H1 (cell line): ENCODE results near the gene SCARF1. TPM values are rescaled to one million over a fixed set of nuclear protein-coding genes. Genes with fewer than 3 reads are reported as not detected.

Experiments
- CTCF ChIA-PET: fragments of 300-600 bp; sonication (Branson Sonifier 250); formaldehyde crosslinking; loops from one replicate; lab custom pipeline; 2021; ENCODE audit not compliant: partially characterized antibody; lab: Charles Lee
- POLR2A ChIA-PET: fragments of 300-600 bp; sonication (Branson Sonifier 250); formaldehyde crosslinking; loops from one replicate; lab custom pipeline; 2021; ENCODE audit warnings: inconsistent platforms; ENCODE audit not compliant: partially characterized antibody; lab: Charles Lee
- DNase-seq, 2 experiments: peaks; one replicate each; pipeline versions ENCODE4 v3.0.0 to v3.0.0-alpha.2; 2010 to 2022; ENCODE audit warnings: low spot score in 2 of 2, low read depth in 1 of 2, mixed read lengths in 1 of 2
- FAIRE-seq: peaks from 2 replicates; lab custom pipeline; 2011; peaks lifted over from hg19 to GRCh38; lab: Jason Lieb, UNC
- H2AFZ ChIP-seq: 2 replicates; pipeline ENCODE4 v1.8.1; 2012; ENCODE audit warnings: low read length, inconsistent platforms
- H2AK5ac ChIP-seq: 2 replicates; pipeline ENCODE4 v1.6.1; 2013; ENCODE audit warnings: low read depth, low read length
- H2BK120ac ChIP-seq: replicated peaks from 2 replicates; pipeline ENCODE3; 2013; ENCODE audit warnings: low read depth, low read length, inconsistent platforms
- H2BK12ac ChIP-seq: 2 replicates; pipeline ENCODE4 v1.6.1; 2013; ENCODE audit warnings: low read depth, low read length
- H2BK15ac ChIP-seq: 2 replicates; pipeline ENCODE4 v1.6.1; 2013; ENCODE audit warnings: low read length
- H2BK20ac ChIP-seq: 2 replicates; pipeline ENCODE4 v1.6.1; 2013; ENCODE audit warnings: low read length
- H2BK5ac ChIP-seq: 2 replicates; pipeline ENCODE4 v1.6.1; 2013; ENCODE audit warnings: low read depth, low read length
- H3K14ac ChIP-seq: 2 replicates; pipeline ENCODE4 v1.6.1; 2013; ENCODE audit warnings: inconsistent platforms; ENCODE audit not compliant: insufficient read length
- H3K18ac ChIP-seq: 2 replicates; pipeline ENCODE4 v1.6.1; 2013; ENCODE audit warnings: low read length; ENCODE audit errors: extremely low read depth
- H3K23ac ChIP-seq: 2 replicates; pipeline ENCODE4 v1.6.1; 2013; ENCODE audit warnings: inconsistent platforms; ENCODE audit not compliant: insufficient read length
- H3K23me2 ChIP-seq: 2 replicates; pipeline ENCODE4 v1.6.1; 2013; ENCODE audit warnings: low read depth, low read length
- H3K27ac ChIP-seq: 2 replicates; pipeline ENCODE4 v1.6.1; 2011; ENCODE audit warnings: low read depth, low read length, inconsistent platforms
- H3K27me3 ChIP-seq, 4 experiments: replicated peaks in 1 of 4; 1 replicate in 1 of 4; 2 replicates in 3 of 4; pipeline versions ENCODE4 v1.6.1 to v1.8.1; 2011 to 2013; ENCODE audit warnings: low read length in 3 of 4, mild to moderate bottlenecking in 3 of 4, inconsistent platforms in 2 of 4, mixed read lengths in 2 of 4, moderate library complexity in 1 of 4; ENCODE audit not compliant: control insufficient read depth in 3 of 4, insufficient read depth in 3 of 4; ENCODE audit errors: extremely low read depth in 1 of 4
- H3K36me3 ChIP-seq, 4 experiments: 2 replicates each; pipeline versions ENCODE4 v1.6.1 to v1.8.1; 2011 to 2013; ENCODE audit warnings: mild to moderate bottlenecking in 4 of 4, low read length in 3 of 4, moderate library complexity in 2 of 4, control low read depth in 1 of 4, inconsistent platforms in 1 of 4; ENCODE audit not compliant: insufficient read depth in 4 of 4, control insufficient read depth in 2 of 4
- H3K4ac ChIP-seq: replicated peaks from 2 replicates; pipeline ENCODE3; 2013; ENCODE audit warnings: low read length, low read depth, mixed read lengths, inconsistent platforms; ENCODE audit not compliant: insufficient read length
- H3K4me1 ChIP-seq, 4 experiments: replicated peaks in 1 of 4; 1 replicate in 1 of 4; 2 replicates in 3 of 4; pipeline versions ENCODE4 v1.6.1 to v1.8.1; 2011 to 2013; ENCODE audit warnings: low read length in 3 of 4, inconsistent platforms in 2 of 4, mixed read lengths in 1 of 4; ENCODE audit not compliant: insufficient read depth in 4 of 4, control insufficient read depth in 3 of 4
- H3K4me2 ChIP-seq, 2 experiments: 2 replicates each; pipeline versions ENCODE4 v1.6.1 to v1.8.1; 2011 to 2013; ENCODE audit warnings: low read depth in 2 of 2, low read length in 2 of 2, control low read depth in 1 of 2, inconsistent platforms in 1 of 2, mild to moderate bottlenecking in 1 of 2; ENCODE audit not compliant: insufficient read depth in 1 of 2
- H3K4me3 ChIP-seq, 4 experiments: fragments of 200-600, 300-600 bp in 1 of 4; sonication (generic), shearing (Covaris generic), sonication (Bioruptor Twin) in 1 of 4; 2 replicates each; pipeline versions ENCODE4 v1.5.1 to v1.8.1; 2011 to 2016; ENCODE audit warnings: low read length in 4 of 4, low read depth in 3 of 4, control low read depth in 2 of 4, inconsistent platforms in 2 of 4, mild to moderate bottlenecking in 2 of 4, mixed read lengths in 1 of 4, moderate library complexity in 1 of 4; ENCODE audit not compliant: insufficient read depth in 2 of 4; ENCODE audit errors: extremely low read depth in 1 of 4
- H3K56ac ChIP-seq: replicated peaks from 2 replicates; pipeline ENCODE3; 2013; ENCODE audit warnings: low read depth, mild to moderate bottlenecking, mixed read lengths, low read length, inconsistent platforms; ENCODE audit not compliant: insufficient read length
- H3K79me1 ChIP-seq: 2 replicates; pipeline ENCODE4 v1.6.1; 2013; ENCODE audit warnings: low read depth, low read length, control low read depth
- H3K79me2 ChIP-seq, 2 experiments: 2 replicates each; pipeline versions ENCODE4 v1.6.1 to v1.8.1; 2012 to 2013; ENCODE audit warnings: low read length in 2 of 2, mild to moderate bottlenecking in 2 of 2, inconsistent platforms in 1 of 2; ENCODE audit not compliant: insufficient read depth in 2 of 2, control insufficient read depth in 1 of 2
- H3K9ac ChIP-seq, 4 experiments: replicated peaks in 1 of 4; 1 replicate in 1 of 4; 2 replicates in 3 of 4; pipeline versions ENCODE4 v1.6.1 to v1.8.1; 2011 to 2013; ENCODE audit warnings: low read depth in 3 of 4, low read length in 3 of 4, control low read depth in 2 of 4, mild to moderate bottlenecking in 2 of 4, moderate library complexity in 2 of 4, inconsistent platforms in 1 of 4; ENCODE audit errors: extremely low read depth in 1 of 4
- H3K9me3 ChIP-seq, 2 experiments: 2 replicates each; pipeline versions ENCODE4 v1.6.1 to v1.8.1; 2012 to 2013; ENCODE audit warnings: mild to moderate bottlenecking in 2 of 2, moderate library complexity in 2 of 2, control low read depth in 1 of 2, inconsistent platforms in 1 of 2, low read depth in 1 of 2, low read length in 1 of 2, mixed read lengths in 1 of 2; ENCODE audit not compliant: insufficient read depth in 2 of 2
- H4K20me1 ChIP-seq, 2 experiments: replicated peaks in 1 of 2; 2 replicates each; pipeline versions ENCODE3 to v1.8.1; 2011 to 2013; ENCODE audit warnings: inconsistent platforms in 2 of 2, low read length in 2 of 2, mild to moderate bottlenecking in 1 of 2; ENCODE audit not compliant: insufficient read depth in 2 of 2, control insufficient read depth in 1 of 2
- H4K5ac ChIP-seq: 2 replicates; pipeline ENCODE4 v1.6.1; 2013; ENCODE audit warnings: low read length, low read depth, mixed read lengths, inconsistent platforms; ENCODE audit not compliant: insufficient read length
- H4K8ac ChIP-seq: 2 replicates; pipeline ENCODE4 v1.8.0; 2013; ENCODE audit warnings: mild to moderate bottlenecking, moderate library complexity, low read length, inconsistent platforms; ENCODE audit not compliant: insufficient read depth; ENCODE audit errors: extremely low read depth
- H4K91ac ChIP-seq: replicated peaks from 2 replicates; pipeline ENCODE3; 2013; ENCODE audit warnings: low read length, mixed read lengths, inconsistent platforms; ENCODE audit not compliant: insufficient read length
- BACH1 ChIP-seq: IDR thresholded peaks from 2 replicates; pipeline ENCODE4 v1.6.1; 2012; ENCODE audit warnings: low read length, improper control_type of control experiment
- CTBP2 ChIP-seq: IDR thresholded peaks from 2 replicates; pipeline ENCODE4 v1.7.0; 2011; ENCODE audit warnings: borderline replicate concordance, mild to moderate bottlenecking, moderate library complexity, mixed read lengths, low read length; ENCODE audit not compliant: insufficient read depth, insufficient read length
- GABPA ChIP-seq: IDR thresholded peaks from 2 replicates; pipeline ENCODE4 v1.6.1; 2011; ENCODE audit warnings: mild to moderate bottlenecking, low read length, moderate library complexity, borderline replicate concordance; ENCODE audit not compliant: insufficient read depth
- NANOG ChIP-seq: IDR thresholded peaks from 2 replicates; pipeline ENCODE4 v1.6.1; 2011; ENCODE audit warnings: low read length, low read depth, mild to moderate bottlenecking, inconsistent platforms; ENCODE audit not compliant: insufficient read depth, poor library complexity, severe bottlenecking
- POLR2AphosphoS5 ChIP-seq: IDR thresholded peaks from 2 replicates; pipeline ENCODE4 v1.6.1; 2011; ENCODE audit warnings: low read depth, low read length
- SIN3A ChIP-seq, 2 experiments: IDR thresholded peaks in 1 of 2; conservative IDR thresholded peaks in 1 of 2; 2 replicates each; pipeline ENCODE4 v1.6.1; 2011 to 2012; ENCODE audit warnings: low read length in 2 of 2, improper control_type of control experiment in 1 of 2, low read depth in 1 of 2, mild to moderate bottlenecking in 1 of 2
- SP1 ChIP-seq: IDR thresholded peaks from 2 replicates; pipeline ENCODE4 v1.6.1; 2011; ENCODE audit warnings: low read depth, low read length
- SP2 ChIP-seq: IDR thresholded peaks from 2 replicates; pipeline ENCODE4 v1.6.1; 2012; ENCODE audit warnings: mild to moderate bottlenecking, low read length, inconsistent platforms
- SP4 ChIP-seq: IDR thresholded peaks from 2 replicates; pipeline ENCODE4 v1.6.1; 2012; ENCODE audit warnings: low read length, inconsistent platforms
- TBP ChIP-seq: IDR thresholded peaks from 2 replicates; pipeline ENCODE4 v1.6.1; 2011; ENCODE audit warnings: low read depth, low read length, improper control_type of control experiment
- TCF12 ChIP-seq: IDR thresholded peaks from 2 replicates; pipeline ENCODE4 v1.6.1; 2011; ENCODE audit warnings: low read depth, mild to moderate bottlenecking, low read length
- YY1 ChIP-seq: IDR thresholded peaks from 2 replicates; pipeline ENCODE4 v1.6.1; 2011; ENCODE audit warnings: low read depth, mild to moderate bottlenecking, low read length
- WGBS, 2 experiments: shearing (Covaris generic) in 1 of 2; methylation state at CpG; one replicate each; pipeline versions ENCODE4 v1.1.6 to v1.1.7; 2013 to 2015; ENCODE audit warnings: low lambda C conversion rate in 2 of 2, mixed read lengths in 2 of 2, inconsistent platforms in 1 of 2, low coverage in 1 of 2, missing lambda C conversion rate in 1 of 2; ENCODE audit not compliant: insufficient replicate concordance in 2 of 2, insufficient coverage in 1 of 2, insufficient read length in 1 of 2; ENCODE audit errors: extremely low coverage in 1 of 2, missing lambda C conversion rate in 1 of 2; 5-methylcytosine and 5-hydroxymethylcytosine counted together
- polyA plus RNA-seq, 7 experiments: library from polyadenylated mRNA; depleted of rRNA in 3 of 7; stranded (reverse) in 5 of 7; unstranded in 2 of 7; fragments of >200 nt in 5 of 7; fragments of 200-250 nt in 2 of 7; gene quantifications; 1 replicate in 5 of 7; 2 replicates in 1 of 7; 4 replicates in 1 of 7; pipeline versions ENCODE4 v1.2.1 to v1.2.3, GENCODE V29; 2011 to 2013; ENCODE audit warnings: missing spikeins in 2 of 7, mixed read lengths in 2 of 7
- total RNA-seq: library from RNA; stranded (reverse); fragmentation: NEBNext Ultra II Directional; extraction: Animal tissue kit (Norgen Biotek cat#: 25700); gene quantifications from 2 replicates; pipeline ENCODE4 v1.2.1, GENCODE V29; 2021
- TF ChIP-seq, protein P1 (sequence below): IDR thresholded peaks from 2 replicates; pipeline ENCODE4 v1.6.1; 2011; ENCODE audit warnings: low read length, improper control_type of control experiment

SCARF1 gene
- total and polyA plus RNA-seq, 2 of the 8 experiments (the other 6 are each of a cell fraction or from before 2014, with no cell fraction given): 1.1 to 1.6 TPM

DNA sequence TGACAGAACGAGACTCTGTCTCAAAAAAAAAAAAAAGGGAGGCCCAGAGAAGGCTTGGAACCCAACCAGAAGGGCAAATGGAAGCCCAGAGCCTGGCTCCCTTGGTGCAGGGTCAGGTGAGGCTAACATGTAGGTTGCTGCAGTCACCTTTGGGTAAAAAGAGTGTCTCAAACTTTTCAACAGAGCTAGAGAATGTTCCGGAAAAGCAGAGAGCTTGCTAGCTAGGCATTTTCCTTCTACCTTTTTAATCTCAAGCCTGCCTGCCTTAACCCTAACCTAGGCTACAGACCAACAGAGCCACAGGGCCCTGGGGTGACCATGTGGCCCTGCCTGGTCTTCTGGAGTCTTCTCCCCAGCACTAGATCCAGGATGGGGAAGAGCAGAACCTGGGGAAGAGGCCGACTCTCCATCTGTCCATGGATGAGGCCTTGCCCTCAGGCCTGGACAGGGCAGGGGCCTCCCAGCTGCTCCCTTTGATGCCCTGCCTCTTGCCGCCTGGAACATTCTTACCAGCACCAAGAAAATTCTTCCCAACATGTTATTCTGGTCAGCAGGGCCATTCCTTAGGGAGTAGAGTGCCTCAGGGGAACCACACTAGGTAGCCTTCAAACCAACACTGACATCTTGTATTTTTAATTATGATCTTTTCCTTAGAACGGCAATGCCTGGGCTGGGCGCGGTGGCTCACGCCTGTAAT, 47.0 kb downstream of the SCARF1 start:
- H2BK20ac ChIP-seq: no peak overlapping the region
- no peaks in the 10 kb centered on the region for H3K23me2 ChIP-seq
- no peaks in the 10 kb centered on the region for H3K36me3 ChIP-seq
- no peak overlapping the region for H3K56ac ChIP-seq
- H4K5ac ChIP-seq: no peak overlapping the region
- H2BK15ac ChIP-seq: no peak overlapping the region
- no peak overlapping the region for H3K4ac ChIP-seq
- H3K18ac ChIP-seq: no peak overlapping the region
- FAIRE-seq (no peak), DNase-seq (no peak)
- H3K79me2 ChIP-seq: no peaks in the 10 kb centered on the region
- H2AFZ ChIP-seq: no peak overlapping the region
- no peaks in the 10 kb centered on the region; a peak in 1 of 7 replicates for H3K4me1 ChIP-seq
- H4K91ac ChIP-seq: no peak overlapping the region
- H4K20me1 ChIP-seq: no peaks in the 10 kb centered on the region
- H3K27me3 ChIP-seq: no peaks in the 10 kb centered on the region
- POLR2A ChIA-PET: interaction anchor here (1.0 kb wide), 1 partner anchor 30 kb away, joined by 3 read pairs; the partner anchor contains the start of gene SLC43A2
- H2BK120ac ChIP-seq: no peak overlapping the region
- H3K4me2 ChIP-seq: no peak overlapping the region
- peak overlapping the region; percentile 27; the same call in 1 of the 2 replicates for H2BK12ac ChIP-seq
- no peaks in the 10 kb centered on the region for H3K79me1 ChIP-seq
- H3K27ac ChIP-seq: no peak overlapping the region
- no peak overlapping the region for H2AK5ac ChIP-seq
- no peak overlapping the region for H4K8ac ChIP-seq
- no peak overlapping the region for H3K14ac ChIP-seq
- CTCF ChIA-PET: no interaction called here
- H3K4me3 ChIP-seq: no peak overlapping the region
- H3K9me3 ChIP-seq: peaks cover 5 to 10% of the 10 kb centered on the region in 2 experiments; a peak in 2 of 4 replicates
- no peak overlapping the region for H2BK5ac ChIP-seq
- no peak overlapping the region for H3K9ac ChIP-seq
- 96% methylated on average over 7 of the region's 8 CpGs; no CpG with 5 or more reads in 1 of the 2 experiments for WGBS, 2 experiments
- no peak overlapping the region for H3K23ac ChIP-seq
- TF ChIP-seq SP2 (no peak), NANOG (no peak), SIN3A (conservative IDR thresholded peaks at IDR 0.05 in 1 of 2, IDR thresholded peaks at IDR 0.05 in 1 of 2; ENCODE audit: low read depth in 1 of 2, low read length in 2 of 2) (no peak), SP4 (no peak), BACH1 (no peak), YY1 (no peak), POLR2AphosphoS5 (no peak), TCF12 (no peak), TBP (no peak), SP1 (no peak), GABPA (no peak), CTBP2 (no peak)
- TF ChIP-seq, protein P1, sequence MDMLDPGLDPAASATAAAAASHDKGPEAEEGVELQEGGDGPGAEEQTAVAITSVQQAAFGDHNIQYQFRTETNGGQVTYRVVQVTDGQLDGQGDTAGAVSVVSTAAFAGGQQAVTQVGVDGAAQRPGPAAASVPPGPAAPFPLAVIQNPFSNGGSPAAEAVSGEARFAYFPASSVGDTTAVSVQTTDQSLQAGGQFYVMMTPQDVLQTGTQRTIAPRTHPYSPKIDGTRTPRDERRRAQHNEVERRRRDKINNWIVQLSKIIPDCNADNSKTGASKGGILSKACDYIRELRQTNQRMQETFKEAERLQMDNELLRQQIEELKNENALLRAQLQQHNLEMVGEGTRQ: no peak
